Esophagus muscularis mucosa (tissue), 4 donors: ENCODE results near the gene SETBP1.

Experiments
- CTCF ChIP-seq, 3 experiments: fragments of 200-600 bp in 2 of 3; fragments of 450-650 bp in 1 of 3; sonication (generic) in 2 of 3; IDR thresholded peaks; one replicate each; pipeline ENCODE4 v1.5.1; 2017 to 2019; ENCODE audit warnings: antibody characterized with exemption in 3 of 3, mild to moderate bottlenecking in 2 of 3, moderate library complexity in 1 of 3
- EP300 ChIP-seq: sonication (generic); formaldehyde crosslinking; IDR thresholded peaks from one replicate; pipeline ENCODE4 v1.6.1; 2017; ENCODE audit warnings: antibody characterized with exemption
- POLR2A ChIP-seq: fragments of 450-650 bp; IDR thresholded peaks from one replicate; pipeline ENCODE4 v1.6.1; 2017; ENCODE audit warnings: antibody characterized with exemption, moderate library complexity, mild to moderate bottlenecking, low read depth

DNA sequence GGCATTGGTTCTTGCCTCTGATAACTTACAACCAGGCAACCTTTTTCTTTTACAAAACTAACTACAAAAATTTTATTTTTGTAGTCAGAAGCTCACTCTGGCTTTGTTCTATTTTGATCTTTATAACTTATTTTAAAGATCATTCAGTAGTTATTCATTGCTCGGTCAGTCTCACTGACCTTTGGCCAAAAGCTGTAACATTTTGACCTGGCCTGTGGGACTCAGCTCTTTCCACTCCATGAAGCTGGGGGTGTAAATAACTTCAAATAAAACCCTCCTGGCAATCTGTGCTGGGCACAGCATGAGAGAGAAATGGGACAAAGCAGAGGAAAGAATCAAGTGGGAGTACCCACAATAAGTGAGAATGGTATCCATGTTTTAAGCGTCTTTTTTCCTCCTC is 380.7 kb downstream of the SETBP1 start:
- TF ChIP-seq CTCF (IDR thresholded peaks at IDR 0.05) (no peak), POLR2A (no peak), EP300 (no peak)
